Calu3 (cell line): Measurements from ENCODE around the gene PIK3C3. TPM values are rescaled to one million over a fixed set of nuclear protein-coding genes. Genes with fewer than 3 reads are reported as not detected.

Experiments used
- BruUV-seq: library from RNA; stranded (reverse); fragments of 400-500 nt; replicated peaks from 2 replicates; lab custom pipeline; 2021; lab: Mats Ljungman, UMichigan
- CTCF ChIA-PET: fragments of 300-600 bp; sonication (Branson Sonifier 250); formaldehyde crosslinking; loops from one replicate; lab custom pipeline; 2022; ENCODE audit warnings: antibody characterized with exemption; lab: Charles Lee
- DNase-seq: peaks from one replicate; pipeline ENCODE4 v3.0.0; 2022
- H3K27ac Mint-ChIP-seq: one replicate; pipeline ENCODE4 v1.8.0; 2022; ENCODE audit warnings: mixed read lengths; ENCODE audit not compliant: unreplicated experiment
- H3K27me3 Mint-ChIP-seq: one replicate; pipeline ENCODE4 v1.8.0; 2022; ENCODE audit warnings: mixed read lengths; ENCODE audit not compliant: unreplicated experiment
- H3K36me3 Mint-ChIP-seq: one replicate; pipeline ENCODE4 v1.8.0; 2022; ENCODE audit warnings: mild to moderate bottlenecking, moderate library complexity, mixed read lengths; ENCODE audit not compliant: insufficient read depth, unreplicated experiment
- H3K4me1 Mint-ChIP-seq: one replicate; pipeline ENCODE4 v1.8.0; 2022; ENCODE audit warnings: mild to moderate bottlenecking, low read depth, mixed read lengths; ENCODE audit not compliant: unreplicated experiment
- H3K4me3 Mint-ChIP-seq: one replicate; pipeline ENCODE4 v1.8.0; 2022; ENCODE audit warnings: mild to moderate bottlenecking, low read depth, moderate library complexity, mixed read lengths; ENCODE audit not compliant: unreplicated experiment
- H3K9me3 Mint-ChIP-seq: one replicate; pipeline ENCODE4 v1.8.0; 2022; ENCODE audit warnings: low read depth, mixed read lengths; ENCODE audit not compliant: unreplicated experiment
- intact Hi-C: fragments of 100-400 bp; cut with micrococcal nuclease; formaldehyde crosslinking; loops from one replicate; pipeline ENCODE4 v1.10.0; 2022; ENCODE audit not compliant: unreplicated experiment
- total RNA-seq: library from RNA; stranded (reverse); gene quantifications from 2 replicates; pipeline ENCODE4 v1.2.3, GENCODE V29; 2022
- TF ChIP-seq, protein P1 (sequence below): fragments of 200-600 bp; IDR thresholded peaks from one replicate; pipeline ENCODE4 v1.8.0; 2022; ENCODE audit warnings: antibody characterized with exemption; ENCODE audit not compliant: unreplicated experiment

The PIK3C3 gene
- total RNA-seq, 1 experiment from 2014 or later: 32.9 TPM

DNA sequence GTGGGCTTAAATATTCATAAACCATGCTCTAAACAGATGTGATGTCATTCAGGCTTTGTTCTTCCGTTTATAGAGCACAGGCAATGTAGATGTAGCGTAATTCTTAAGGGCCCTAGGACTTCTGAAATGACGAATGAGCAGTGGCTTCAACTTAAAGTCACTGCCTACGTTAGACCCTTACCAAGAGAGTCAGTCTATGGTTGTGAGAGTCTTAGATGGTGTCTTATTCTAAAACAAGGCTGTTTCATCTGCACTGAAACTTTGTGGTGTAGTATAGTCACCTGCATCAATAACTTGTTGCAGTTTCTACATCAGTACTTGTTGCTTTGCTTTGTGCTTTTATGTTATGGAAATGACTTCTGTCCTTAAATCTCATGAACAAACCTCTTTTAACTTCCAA is 56.0 kb downstream of the PIK3C3 start:
- H3K27me3 Mint-ChIP-seq: no peaks in the 10 kb centered on the region
- no peak for DNase-seq
- TF ChIP-seq, protein P1, sequence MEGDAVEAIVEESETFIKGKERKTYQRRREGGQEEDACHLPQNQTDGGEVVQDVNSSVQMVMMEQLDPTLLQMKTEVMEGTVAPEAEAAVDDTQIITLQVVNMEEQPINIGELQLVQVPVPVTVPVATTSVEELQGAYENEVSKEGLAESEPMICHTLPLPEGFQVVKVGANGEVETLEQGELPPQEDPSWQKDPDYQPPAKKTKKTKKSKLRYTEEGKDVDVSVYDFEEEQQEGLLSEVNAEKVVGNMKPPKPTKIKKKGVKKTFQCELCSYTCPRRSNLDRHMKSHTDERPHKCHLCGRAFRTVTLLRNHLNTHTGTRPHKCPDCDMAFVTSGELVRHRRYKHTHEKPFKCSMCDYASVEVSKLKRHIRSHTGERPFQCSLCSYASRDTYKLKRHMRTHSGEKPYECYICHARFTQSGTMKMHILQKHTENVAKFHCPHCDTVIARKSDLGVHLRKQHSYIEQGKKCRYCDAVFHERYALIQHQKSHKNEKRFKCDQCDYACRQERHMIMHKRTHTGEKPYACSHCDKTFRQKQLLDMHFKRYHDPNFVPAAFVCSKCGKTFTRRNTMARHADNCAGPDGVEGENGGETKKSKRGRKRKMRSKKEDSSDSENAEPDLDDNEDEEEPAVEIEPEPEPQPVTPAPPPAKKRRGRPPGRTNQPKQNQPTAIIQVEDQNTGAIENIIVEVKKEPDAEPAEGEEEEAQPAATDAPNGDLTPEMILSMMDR: no peak
- intact Hi-C loops: no loop called here
- no peaks in the 10 kb centered on the region for H3K9me3 Mint-ChIP-seq
- no peak overlapping the region for H3K4me3 Mint-ChIP-seq
- BruUV-seq: no TSS peak
- peaks cover 2% of the 10 kb centered on the region for H3K4me1 Mint-ChIP-seq
- H3K36me3 Mint-ChIP-seq: no peaks in the 10 kb centered on the region
- CTCF ChIA-PET: no interaction called here
- H3K27ac Mint-ChIP-seq: no peak overlapping the region

DNA sequence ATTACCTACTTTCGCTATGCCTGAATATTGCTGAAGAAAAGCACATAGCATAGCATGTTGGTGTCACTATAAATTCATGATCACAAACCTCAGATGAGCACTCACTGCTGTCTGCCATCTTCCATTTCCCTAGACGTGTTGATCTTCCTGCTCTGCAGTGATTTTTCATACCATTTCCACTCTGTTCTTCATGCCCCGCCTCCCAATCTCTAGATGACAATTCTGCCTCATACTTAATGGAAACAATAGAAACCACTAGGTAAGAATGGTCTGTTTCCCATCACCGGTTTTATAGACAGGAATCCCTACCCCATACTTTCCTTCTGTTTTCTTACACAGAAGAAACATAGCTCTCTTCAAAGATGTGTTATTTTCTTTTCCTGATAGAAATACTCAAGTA is 63.8 kb downstream of the PIK3C3 start:
- no TSS peak for BruUV-seq
- Mint-ChIP-seq H3K4me1 (no peaks in the 10 kb centered on the region), H3K27ac (no peak overlapping the region), H3K9me3 (no peaks in the 10 kb centered on the region), H3K4me3 (no peak overlapping the region), H3K36me3 (no peaks in the 10 kb centered on the region), H3K27me3 (no peaks in the 10 kb centered on the region)
- CTCF ChIA-PET: interaction anchor here (1.4 kb wide), 1 partner anchor 13 kb away, joined by 3 read pairs; no protein-coding TSS in a partner anchor
- DNase-seq: no peak
- intact Hi-C loops: no loop called here
- TF ChIP-seq, protein P1: no peak

DNA sequence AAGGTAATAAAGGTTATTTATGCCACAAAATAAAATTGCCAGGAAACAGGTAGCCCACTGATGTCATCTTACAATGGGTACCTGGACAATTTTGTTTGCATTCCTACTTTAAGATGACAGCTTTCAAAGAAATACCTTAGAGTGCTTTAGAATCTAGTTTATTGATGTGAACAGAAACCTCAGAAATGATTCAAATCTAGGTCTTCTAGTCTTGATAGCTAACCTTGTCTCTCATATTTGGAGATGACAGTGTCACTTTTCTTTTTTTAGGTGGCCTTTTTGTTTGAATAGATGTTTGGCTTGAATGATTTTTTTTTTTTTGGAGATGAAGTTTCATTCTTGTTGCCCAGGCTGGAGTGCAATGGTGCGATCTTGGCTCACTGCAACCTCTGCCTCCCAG is 69.1 kb downstream of the PIK3C3 start:
- no peaks in the 10 kb centered on the region for H3K9me3 Mint-ChIP-seq
- intact Hi-C loops: no loop called here
- H3K4me3 Mint-ChIP-seq: no peak overlapping the region
- TF ChIP-seq, protein P1: no peak
- CTCF ChIA-PET: no interaction called here
- DNase-seq: no peak
- H3K27ac Mint-ChIP-seq: no peak overlapping the region
- H3K27me3 Mint-ChIP-seq: no peaks in the 10 kb centered on the region
- no peaks in the 10 kb centered on the region for H3K4me1 Mint-ChIP-seq
- H3K36me3 Mint-ChIP-seq: no peaks in the 10 kb centered on the region
- BruUV-seq: no TSS peak

DNA sequence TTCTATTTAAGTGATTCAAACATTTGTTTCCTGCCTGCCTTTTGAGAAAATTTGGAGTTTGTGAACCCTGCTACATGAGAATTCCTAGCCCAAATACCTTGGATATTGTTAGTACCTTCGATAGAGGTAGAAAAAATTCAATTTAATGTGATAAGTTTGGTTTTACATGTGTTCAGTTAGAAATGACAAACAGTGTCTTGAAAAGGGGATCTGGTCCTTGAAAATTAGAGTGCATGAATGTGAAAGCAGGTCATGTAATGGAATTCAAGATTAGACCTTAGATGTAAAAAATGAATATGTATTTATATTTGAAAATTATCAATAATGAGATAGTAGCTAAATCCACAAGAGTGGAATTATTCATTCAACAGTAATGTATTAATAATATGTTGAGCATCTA is 70.5 kb downstream of the PIK3C3 start:
- no TSS peak for BruUV-seq
- Mint-ChIP-seq H3K36me3 (no peaks in the 10 kb centered on the region), H3K27me3 (no peaks in the 10 kb centered on the region), H3K27ac (no peak overlapping the region), H3K4me1 (no peaks in the 10 kb centered on the region), H3K4me3 (no peak overlapping the region), H3K9me3 (no peaks in the 10 kb centered on the region)
- no peak for DNase-seq
- CTCF ChIA-PET: no interaction called here
- TF ChIP-seq, protein P1: no peak
- intact Hi-C loops: no loop called here
